Endometrial microvascular endothelial cells (primary cell): ENCODE results near the gene AUNIP. TPM values are rescaled to one million over a fixed set of nuclear protein-coding genes. Genes with fewer than 3 reads are reported as not detected.

Experiments used
- in situ Hi-C: cut with HindIII; loops from 2 replicates; pipeline ENCODE4 v1.10.0; 2017; ENCODE audit warnings: low sequenced_read_pairs, low pct_unique_long_range_greater_than_20kb; ENCODE audit errors: inconsistent ontology term
- total RNA-seq: library from RNA; depleted of rRNA; stranded (reverse); fragments of >200 nt; gene quantifications from one replicate; pipeline ENCODE4 v1.2.3, GENCODE V29; 2015; ENCODE audit errors: inconsistent ontology term

The AUNIP gene
- total RNA-seq, 1 donor from 2014 or later, result 1.6 TPM

GRCh38 chr1:25837262-25837875 lies 21.9 kb downstream of the AUNIP start:
- in situ Hi-C loops, result no loop called here

DNA sequence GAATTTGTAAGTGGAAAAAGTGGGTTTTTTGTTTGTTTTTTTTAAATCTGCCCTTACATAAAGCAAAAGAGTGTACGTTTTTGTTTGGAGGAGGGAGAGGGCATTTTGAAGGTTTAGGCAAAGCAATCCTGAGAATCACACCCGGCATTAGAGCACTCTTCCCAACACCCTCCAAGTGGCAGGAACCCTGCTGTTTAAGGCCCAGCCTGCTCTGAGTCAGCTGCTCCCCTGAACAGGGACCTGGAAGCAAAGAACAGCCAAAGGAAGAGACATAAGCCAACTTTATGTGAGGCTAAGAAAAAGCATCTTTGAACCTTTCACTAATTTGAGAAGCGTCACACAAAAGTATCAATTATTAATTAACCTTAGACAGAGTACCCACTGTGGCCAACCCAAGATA lies 22.6 kb downstream of the AUNIP start:
- in situ Hi-C loops, result no loop called here

DNA sequence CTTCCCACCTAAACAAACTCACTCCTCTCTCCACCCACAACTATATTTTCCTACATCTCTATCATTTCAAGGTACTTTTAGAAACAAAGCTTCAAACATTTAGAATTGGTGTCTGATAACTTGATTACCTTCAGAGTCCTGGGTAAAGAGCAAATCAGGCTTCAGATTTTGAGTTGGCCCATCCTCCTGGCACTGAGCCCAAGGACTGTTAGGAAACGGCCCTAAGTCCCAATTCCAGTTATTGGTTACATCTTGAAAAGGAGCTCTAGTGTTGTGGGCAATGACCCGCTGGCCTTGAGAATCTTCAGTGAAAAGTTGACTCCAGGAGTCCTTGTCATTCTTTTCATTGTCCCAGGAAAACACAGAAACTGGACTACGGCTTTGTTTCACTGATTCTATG lies 24.4 kb downstream of the AUNIP start:
- in situ Hi-C loops, result no loop called here

DNA sequence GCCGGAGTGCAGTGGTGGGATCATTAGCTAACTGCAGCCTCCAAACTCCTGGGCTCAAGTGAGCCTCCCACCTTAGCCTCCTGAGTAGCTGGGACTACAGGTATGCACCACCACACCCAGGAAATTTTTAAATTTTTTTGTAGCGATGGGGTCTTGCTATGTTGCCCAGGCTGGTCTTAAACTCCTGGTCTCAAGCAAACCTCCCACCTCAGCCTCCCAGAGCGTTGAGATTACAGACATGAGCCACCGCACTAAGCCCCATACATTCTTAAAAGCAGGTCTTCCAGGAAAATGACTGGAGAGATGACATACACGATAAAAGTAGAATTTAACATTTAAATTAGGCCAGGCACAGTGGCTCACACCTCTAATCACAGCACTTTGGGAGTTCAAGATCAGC lies 26.1 kb downstream of the AUNIP start:
- in situ Hi-C loops, result no loop called here

DNA sequence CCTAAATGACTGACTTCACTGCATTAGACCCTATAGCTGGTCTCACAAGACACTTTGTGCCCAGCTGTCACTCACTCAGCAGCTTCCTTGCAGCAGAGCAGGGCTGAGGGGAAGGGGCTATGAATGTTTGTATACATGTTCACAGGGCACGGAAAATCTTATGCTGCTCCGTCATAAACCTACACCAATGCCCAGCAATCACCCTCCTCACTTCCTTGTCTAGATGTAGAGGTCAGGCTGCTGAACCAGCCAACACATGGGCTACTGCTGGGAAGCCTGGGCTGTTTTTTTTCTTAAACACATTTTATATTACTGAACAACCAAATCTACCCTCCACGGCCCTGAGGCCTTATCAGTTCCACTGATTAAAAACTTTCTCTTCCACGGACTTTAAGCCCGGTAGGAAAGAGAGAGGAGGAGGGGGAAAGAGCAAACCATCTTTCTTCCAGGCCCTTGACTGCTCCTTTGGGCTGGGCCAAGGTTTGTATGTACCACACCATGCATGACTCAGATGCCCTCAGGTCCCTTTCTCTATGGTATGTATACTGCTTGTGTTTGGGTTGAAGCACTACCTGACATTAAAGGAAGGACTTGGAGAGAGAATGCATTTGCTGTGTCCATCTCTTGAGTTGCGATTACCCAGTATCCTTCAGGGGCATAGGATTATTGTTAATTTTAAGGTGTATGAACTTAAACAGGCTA lies 26.8 kb downstream of the AUNIP start:
- in situ Hi-C loops, result no loop called here

GRCh38 chr1:25831569-25832196 lies 27.6 kb downstream of the AUNIP start:
- in situ Hi-C loops, result no loop called here

DNA sequence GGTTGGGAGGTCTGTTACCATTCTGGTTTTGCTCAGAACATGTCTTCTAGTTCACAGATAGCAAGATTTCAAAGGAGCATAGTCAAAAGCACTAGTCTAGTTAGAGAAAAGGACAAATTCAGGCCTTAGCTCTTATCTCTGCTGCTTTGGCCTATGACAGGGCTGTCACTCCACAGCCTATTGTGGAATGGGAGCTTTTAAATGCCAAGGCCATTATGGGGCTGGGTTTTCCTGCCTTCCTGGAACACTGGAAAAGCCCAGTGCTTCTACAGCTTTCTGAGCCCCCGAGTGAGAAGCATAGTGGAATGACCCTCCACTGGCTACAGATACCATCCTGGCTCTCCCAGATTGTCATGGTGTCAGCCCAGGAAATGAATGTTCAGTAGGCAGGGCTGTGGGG lies 30.2 kb downstream of the AUNIP start:
- in situ Hi-C loops, result no loop called here

DNA sequence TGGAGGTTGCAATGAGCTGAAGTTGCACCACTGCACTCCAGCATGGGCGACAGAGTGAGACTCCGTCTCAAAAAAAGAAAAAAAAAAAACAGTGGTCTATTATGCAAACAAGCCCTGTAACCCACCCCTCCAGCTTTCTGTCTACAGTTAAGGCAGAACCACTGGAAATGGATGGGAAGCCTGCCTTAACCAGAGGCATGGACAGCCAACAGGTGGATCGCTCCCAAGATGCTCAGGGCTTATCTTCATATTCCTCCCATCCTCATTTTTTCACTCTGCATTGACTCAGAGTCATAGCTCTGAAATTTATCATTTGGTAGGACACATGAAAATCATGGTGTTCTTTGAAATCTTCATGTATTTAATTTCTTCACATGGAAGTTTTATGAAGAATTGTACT lies 30.8 kb downstream of the AUNIP start:
- in situ Hi-C loops, result no loop called here

- in situ Hi-C loops, result no loop called here
Observed at GRCh38 chr1:25826571-25826970, 32.7 kb downstream of the AUNIP start.

- in situ Hi-C loops, result no loop called here
Observed at GRCh38 chr1:25825605-25826004, 33.7 kb downstream of the AUNIP start.

GRCh38 chr1:25821630-25822091 lies 37.6 kb downstream of the AUNIP start:
- in situ Hi-C loops, result no loop called here

DNA sequence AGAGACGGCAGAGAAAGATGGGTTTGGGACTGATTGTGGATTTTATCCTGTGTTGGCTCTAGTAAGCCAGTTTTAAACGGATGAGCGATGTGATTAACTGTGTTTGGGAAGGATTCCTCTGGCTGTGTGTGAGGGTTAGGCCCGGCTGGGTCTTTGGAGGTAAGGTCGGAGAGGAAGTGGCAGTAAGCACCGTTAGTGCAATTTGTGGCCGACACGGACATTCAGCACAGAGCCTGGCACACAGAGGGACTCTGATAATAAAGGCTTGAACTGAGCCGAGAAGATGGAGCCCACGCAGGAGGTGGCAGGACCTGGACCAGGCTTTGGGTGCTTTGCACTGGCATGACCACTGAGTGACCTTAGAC lies 38.2 kb downstream of the AUNIP start:
- in situ Hi-C loops, result no loop called here

DNA sequence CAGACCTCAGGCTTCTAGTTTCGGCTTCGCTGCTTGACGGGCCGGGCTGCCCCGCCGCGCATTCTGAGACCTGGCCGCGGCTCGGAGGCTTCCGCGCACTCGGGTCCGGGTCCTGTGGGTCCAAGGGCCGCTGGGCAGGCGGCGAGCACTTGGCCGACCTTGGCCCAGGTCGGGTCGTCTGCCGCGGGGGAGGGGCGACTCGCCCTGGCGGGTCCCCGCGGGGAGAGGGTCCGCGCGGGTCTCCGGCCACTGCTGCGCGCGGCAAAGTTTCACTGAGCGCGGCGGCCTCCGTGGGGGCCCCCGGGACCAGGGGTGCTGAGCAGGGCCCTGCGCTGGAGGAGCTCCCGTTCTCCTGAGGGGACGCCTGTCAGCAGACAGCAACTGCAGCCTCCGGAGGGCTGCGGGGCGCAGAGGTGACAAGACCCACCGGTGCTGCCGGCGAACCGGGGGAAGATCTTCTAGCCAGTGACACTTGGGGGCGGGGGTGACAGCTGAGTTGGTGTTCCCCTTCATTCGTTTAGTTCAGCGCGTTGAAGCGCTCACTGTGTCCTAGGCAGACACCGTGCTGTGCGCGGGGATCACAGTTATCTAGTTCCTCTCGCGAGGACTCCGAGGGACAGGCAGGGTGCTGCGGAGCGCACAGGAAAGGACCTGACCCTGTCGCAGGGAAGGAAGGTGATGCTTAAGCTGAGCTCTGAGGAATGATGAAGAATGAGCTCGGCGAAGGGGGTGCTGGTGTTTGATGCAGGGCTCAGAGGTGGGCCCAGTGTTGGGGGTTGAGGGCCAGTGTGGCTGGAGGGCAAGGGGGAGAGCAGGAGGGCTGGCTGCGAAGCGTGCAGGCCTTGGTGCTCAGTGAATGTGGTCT lies 38.8 kb downstream of the AUNIP start:
- in situ Hi-C loops, result no loop called here

DNA sequence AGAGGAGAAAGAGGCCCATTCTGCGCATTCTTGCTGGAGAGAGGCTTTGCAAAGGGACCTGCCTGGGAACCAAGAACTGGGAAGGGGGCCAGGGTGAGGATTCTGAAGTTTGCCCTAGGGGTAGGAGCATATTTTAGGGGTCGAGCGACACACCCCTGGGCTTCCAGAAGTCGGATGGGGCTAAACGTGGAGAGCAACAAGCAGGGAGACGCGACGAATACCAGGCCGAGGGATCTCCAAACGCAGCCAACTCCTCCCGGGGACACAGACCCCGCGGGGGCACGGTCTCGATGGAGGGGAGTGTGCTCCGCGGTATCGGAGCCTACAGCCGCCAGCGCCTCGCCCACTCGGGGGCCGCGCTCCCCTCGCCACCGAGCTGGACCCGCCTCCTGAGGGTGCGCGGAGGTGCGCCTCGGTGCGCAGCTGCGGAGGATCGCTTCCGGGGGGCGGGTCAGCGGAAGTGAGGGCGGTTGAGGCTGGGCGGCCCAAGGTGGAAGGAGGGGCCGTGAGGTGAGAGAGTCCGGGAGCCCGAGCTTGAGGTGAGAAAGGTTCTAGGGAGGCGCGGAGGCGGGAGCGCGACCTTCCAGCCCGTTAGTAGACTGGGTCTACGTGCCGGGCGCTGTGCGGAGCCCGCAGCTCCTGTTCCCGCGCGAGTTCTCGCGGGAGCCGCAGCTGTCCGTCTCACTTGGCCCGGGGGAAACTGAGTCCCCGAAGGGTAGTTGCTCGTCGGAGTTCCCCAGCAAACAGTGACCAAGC lies 39.6 kb downstream of the AUNIP start, which contains the start of gene MTFR1L:
MTFR1L (plus strand) TSS at position 464 of the 756 bp plus-strand sequence. CDS start 3,151 bp downstream, outside the sequence.
- in situ Hi-C loops, result no loop called here

DNA sequence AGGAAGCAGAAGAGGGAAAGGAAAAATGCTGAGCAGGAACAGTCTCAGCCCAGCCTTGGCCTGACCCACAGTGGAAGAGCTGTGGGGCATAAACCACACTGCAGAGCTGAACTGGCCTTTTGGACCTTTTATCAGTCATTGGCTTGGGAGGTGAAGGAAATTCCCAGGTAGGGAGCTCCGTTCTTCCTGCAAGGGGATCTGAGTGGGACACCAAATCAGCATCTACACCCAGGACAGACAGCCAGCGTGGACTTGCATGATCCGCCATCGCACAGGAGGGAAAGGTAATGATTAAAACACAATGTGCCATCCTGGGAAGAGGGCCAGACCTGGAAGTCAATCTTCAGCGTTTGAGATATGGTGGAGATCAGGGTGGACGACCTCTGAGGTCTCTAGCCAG lies 40.7 kb downstream of the AUNIP start:
- in situ Hi-C loops, result no loop called here

DNA sequence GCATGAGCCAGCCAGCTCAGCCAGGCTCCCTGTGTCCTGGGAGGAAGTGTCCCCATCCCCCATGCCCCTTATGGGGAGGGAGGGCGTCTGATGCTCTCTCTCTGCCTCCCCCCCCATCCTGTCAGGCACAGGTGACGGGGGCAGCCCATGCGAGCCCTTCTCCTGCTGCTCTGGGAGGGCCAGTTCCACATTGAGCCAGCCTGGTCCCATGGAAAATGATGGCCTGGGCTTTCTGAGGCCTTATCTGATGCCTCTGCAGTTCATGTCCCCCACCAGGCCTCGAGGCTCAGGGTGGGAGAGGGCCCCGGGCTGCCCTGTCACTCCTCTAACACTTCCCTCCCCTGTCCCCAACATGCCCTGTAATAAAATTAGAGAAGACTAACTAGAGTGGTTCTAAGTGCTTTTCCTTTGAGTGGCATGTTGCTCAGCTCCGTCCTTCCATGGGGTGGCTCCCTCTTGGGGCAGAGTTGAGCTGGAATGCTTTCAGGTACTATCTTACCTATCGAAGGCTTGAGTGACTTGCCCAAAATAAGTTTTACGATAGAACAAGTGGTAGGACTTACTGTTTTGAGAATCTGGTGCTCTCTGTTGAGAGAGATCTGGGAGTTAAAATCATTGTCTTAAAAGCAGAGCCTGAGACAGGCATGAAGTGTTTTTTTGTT lies 41.3 kb downstream of the AUNIP start:
- in situ Hi-C loops, result no loop called here

GRCh38 chr1:25816112-25816718 lies 43.0 kb downstream of the AUNIP start:
- in situ Hi-C loops, result no loop called here
